Neural cell (in vitro differentiated cells): ENCODE data around the gene C3orf33. TPM values are rescaled to one million over a fixed set of nuclear protein-coding genes. Genes with fewer than 3 reads are reported as not detected.
"Not testable (repeated sequence)": the region's sequence is repeated elsewhere in the genome, so short reads cannot be mapped to it uniquely, and the experiment has no call there.

ENCODE experiments used
- H2AFZ ChIP-seq: fragments of 200-600, 300-800 bp; sonication (generic), shearing (Covaris generic); 2 replicates; pipeline ENCODE4 v1.6.0; 2014; ENCODE audit warnings: low read depth, mild to moderate bottlenecking, antibody characterized with exemption, low read length, moderate library complexity
- H3F3A ChIP-seq: fragments of 200-600 bp; shearing (Covaris generic); 2 replicates; pipeline ENCODE4 v1.6.1; 2016; ENCODE audit warnings: mild to moderate bottlenecking, moderate library complexity, mixed read lengths, antibody characterized with exemption, low read length; ENCODE audit not compliant: insufficient read depth, poor library complexity, severe bottlenecking
- H3K27ac ChIP-seq: fragments of 200-600, 300-800 bp; sonication (generic), shearing (Covaris generic); 2 replicates; pipeline ENCODE4 v1.5.1; 2014; ENCODE audit warnings: mild to moderate bottlenecking, low read length, moderate library complexity
- H3K27me3 ChIP-seq: fragments of 300-800, 200-600 bp; sonication (generic), shearing (Covaris generic); 2 replicates; pipeline ENCODE4 v1.6.0; 2014; ENCODE audit warnings: mild to moderate bottlenecking, low read depth, low read length, moderate library complexity; ENCODE audit not compliant: insufficient read depth
- H3K36me3 ChIP-seq: fragments of 300-800, 200-600 bp; sonication (generic), shearing (Covaris generic); 2 replicates; pipeline ENCODE4 v1.5.1; 2014; ENCODE audit warnings: mild to moderate bottlenecking, antibody characterized with exemption, low read length, moderate library complexity; ENCODE audit not compliant: insufficient read depth
- H3K4me2 ChIP-seq: fragments of 300-800, 200-600 bp; sonication (generic), shearing (Covaris generic); 2 replicates; pipeline ENCODE4 v1.6.0; 2014; ENCODE audit warnings: mild to moderate bottlenecking, low read length
- H3K4me3 ChIP-seq: fragments of 300-800, 200-600 bp; sonication (generic), shearing (Covaris generic); 2 replicates; pipeline ENCODE4 v1.5.1; 2014; ENCODE audit warnings: mild to moderate bottlenecking, low read length, moderate library complexity
- H3K79me2 ChIP-seq: fragments of 200-600 bp; shearing (Covaris generic); replicated peaks from 2 replicates; pipeline ENCODE4 v1.6.0; 2014; ENCODE audit warnings: mild to moderate bottlenecking, low read length, moderate library complexity; ENCODE audit not compliant: insufficient read depth
- H3K9ac ChIP-seq: fragments of 300-800, 200-600 bp; sonication (generic), shearing (Covaris generic); 2 replicates; pipeline ENCODE4 v1.6.1; 2016; ENCODE audit warnings: mild to moderate bottlenecking, low read length, mixed read lengths
- H3K9me2 ChIP-seq: fragments of 200-600 bp; shearing (Covaris generic); 2 replicates; pipeline ENCODE4 v1.6.1; 2016; ENCODE audit warnings: mild to moderate bottlenecking, low read length, mixed read lengths; ENCODE audit not compliant: insufficient read depth
- H3K9me3 ChIP-seq: fragments of 200-600, 300-800 bp; sonication (generic), shearing (Covaris generic); 2 replicates; pipeline ENCODE4 v1.6.1; 2016; ENCODE audit warnings: mild to moderate bottlenecking, mixed run types, low read length, moderate library complexity, mixed read lengths
- H4K20me1 ChIP-seq: fragments of 200-600 bp; shearing (Covaris generic); 2 replicates; pipeline ENCODE4 v1.6.1; 2016; ENCODE audit warnings: mild to moderate bottlenecking, mixed run types; ENCODE audit not compliant: insufficient read depth
- EP300 ChIP-seq: fragments of 450-650 bp; conservative IDR thresholded peaks from 2 replicates; pipeline ENCODE4 v1.6.1; 2014; ENCODE audit warnings: antibody characterized with exemption, mild to moderate bottlenecking, moderate library complexity; ENCODE audit not compliant: poor library complexity, severe bottlenecking
- EZH2 ChIP-seq: fragments of 200-600, 300-800 bp; shearing (Covaris generic), sonication (generic); IDR thresholded peaks from 2 replicates; pipeline ENCODE4 v1.6.1; 2014; ENCODE audit warnings: antibody characterized with exemption, low read length, borderline replicate concordance, mild to moderate bottlenecking; ENCODE audit not compliant: insufficient read depth, poor library complexity, severe bottlenecking
- MXI1 ChIP-seq: fragments of 450-650 bp; conservative IDR thresholded peaks from 2 replicates; pipeline ENCODE4 v1.6.1; 2014; ENCODE audit warnings: antibody characterized with exemption, mild to moderate bottlenecking; ENCODE audit not compliant: poor library complexity, severe bottlenecking
- POLR2AphosphoS5 ChIP-seq: IDR thresholded peaks from 2 replicates; pipeline ENCODE4 v1.6.1; 2012
- RAD21 ChIP-seq: fragments of 450-650 bp; conservative IDR thresholded peaks from 2 replicates; pipeline ENCODE4 v1.6.1; 2014; ENCODE audit warnings: antibody characterized with exemption, mild to moderate bottlenecking, moderate library complexity
- SMC3 ChIP-seq: fragments of 450-650 bp; conservative IDR thresholded peaks from 2 replicates; pipeline ENCODE4 v1.6.1; 2014; ENCODE audit warnings: antibody characterized with exemption, mild to moderate bottlenecking, moderate library complexity; ENCODE audit not compliant: poor library complexity
- TAF1 ChIP-seq: IDR thresholded peaks from 2 replicates; pipeline ENCODE4 v1.6.1; 2012; ENCODE audit warnings: low read depth
- polyA plus RNA-seq: library from polyadenylated mRNA; depleted of rRNA; stranded (reverse); fragments of >200 nt; gene quantifications from 2 replicates; pipeline ENCODE4 v1.2.3, GENCODE V29; 2014
- TF ChIP-seq, protein P1 (sequence below): fragments of 450-650 bp; IDR thresholded peaks from 2 replicates; pipeline ENCODE4 v1.5.1; 2014; ENCODE audit warnings: antibody characterized with exemption, mild to moderate bottlenecking, moderate library complexity; ENCODE audit not compliant: poor library complexity, severe bottlenecking
- TF ChIP-seq, protein P2 (sequence below): IDR thresholded peaks from 2 replicates; pipeline ENCODE4 v1.6.1; 2012; ENCODE audit warnings: borderline replicate concordance

Gene C3orf33
- polyA plus RNA-seq, 1 donor from 2014 or later = 9.8 TPM

DNA sequence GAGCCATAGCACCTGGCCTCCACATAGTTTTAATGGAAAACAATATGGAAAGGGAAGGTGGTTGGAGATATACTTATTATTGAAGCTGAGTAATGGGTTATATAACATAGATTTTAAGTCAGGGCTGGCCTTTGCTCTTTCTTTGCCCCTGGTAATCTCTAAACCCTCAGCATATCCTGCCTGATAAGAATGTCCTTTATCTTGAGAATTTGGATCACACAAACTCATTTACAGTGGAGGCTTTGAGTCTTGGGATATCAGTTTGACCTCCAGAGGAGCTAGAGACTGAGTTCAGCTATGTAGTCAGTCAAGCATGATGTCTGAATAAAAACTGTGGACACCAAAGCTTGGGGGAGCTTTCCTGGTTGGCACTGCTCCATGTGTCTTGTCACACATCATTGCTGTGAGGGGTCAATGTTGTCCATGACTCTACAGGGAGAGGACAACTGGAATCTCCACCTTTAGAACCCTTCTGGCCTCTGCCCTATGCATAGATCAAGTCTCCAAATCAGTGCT, 9.0 kb upstream of the C3orf33 start:
- TF ChIP-seq SMC3 = no peak
- TF ChIP-seq POLR2AphosphoS5 = no peak
- TF ChIP-seq RAD21 = no peak
- TF ChIP-seq EZH2 = no peak
- TF ChIP-seq TAF1 = no peak
- TF ChIP-seq MXI1 = no peak
- no peak for TF ChIP-seq EP300
- TF ChIP-seq, protein P1, sequence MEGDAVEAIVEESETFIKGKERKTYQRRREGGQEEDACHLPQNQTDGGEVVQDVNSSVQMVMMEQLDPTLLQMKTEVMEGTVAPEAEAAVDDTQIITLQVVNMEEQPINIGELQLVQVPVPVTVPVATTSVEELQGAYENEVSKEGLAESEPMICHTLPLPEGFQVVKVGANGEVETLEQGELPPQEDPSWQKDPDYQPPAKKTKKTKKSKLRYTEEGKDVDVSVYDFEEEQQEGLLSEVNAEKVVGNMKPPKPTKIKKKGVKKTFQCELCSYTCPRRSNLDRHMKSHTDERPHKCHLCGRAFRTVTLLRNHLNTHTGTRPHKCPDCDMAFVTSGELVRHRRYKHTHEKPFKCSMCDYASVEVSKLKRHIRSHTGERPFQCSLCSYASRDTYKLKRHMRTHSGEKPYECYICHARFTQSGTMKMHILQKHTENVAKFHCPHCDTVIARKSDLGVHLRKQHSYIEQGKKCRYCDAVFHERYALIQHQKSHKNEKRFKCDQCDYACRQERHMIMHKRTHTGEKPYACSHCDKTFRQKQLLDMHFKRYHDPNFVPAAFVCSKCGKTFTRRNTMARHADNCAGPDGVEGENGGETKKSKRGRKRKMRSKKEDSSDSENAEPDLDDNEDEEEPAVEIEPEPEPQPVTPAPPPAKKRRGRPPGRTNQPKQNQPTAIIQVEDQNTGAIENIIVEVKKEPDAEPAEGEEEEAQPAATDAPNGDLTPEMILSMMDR = no peak
- TF ChIP-seq, protein P2, sequence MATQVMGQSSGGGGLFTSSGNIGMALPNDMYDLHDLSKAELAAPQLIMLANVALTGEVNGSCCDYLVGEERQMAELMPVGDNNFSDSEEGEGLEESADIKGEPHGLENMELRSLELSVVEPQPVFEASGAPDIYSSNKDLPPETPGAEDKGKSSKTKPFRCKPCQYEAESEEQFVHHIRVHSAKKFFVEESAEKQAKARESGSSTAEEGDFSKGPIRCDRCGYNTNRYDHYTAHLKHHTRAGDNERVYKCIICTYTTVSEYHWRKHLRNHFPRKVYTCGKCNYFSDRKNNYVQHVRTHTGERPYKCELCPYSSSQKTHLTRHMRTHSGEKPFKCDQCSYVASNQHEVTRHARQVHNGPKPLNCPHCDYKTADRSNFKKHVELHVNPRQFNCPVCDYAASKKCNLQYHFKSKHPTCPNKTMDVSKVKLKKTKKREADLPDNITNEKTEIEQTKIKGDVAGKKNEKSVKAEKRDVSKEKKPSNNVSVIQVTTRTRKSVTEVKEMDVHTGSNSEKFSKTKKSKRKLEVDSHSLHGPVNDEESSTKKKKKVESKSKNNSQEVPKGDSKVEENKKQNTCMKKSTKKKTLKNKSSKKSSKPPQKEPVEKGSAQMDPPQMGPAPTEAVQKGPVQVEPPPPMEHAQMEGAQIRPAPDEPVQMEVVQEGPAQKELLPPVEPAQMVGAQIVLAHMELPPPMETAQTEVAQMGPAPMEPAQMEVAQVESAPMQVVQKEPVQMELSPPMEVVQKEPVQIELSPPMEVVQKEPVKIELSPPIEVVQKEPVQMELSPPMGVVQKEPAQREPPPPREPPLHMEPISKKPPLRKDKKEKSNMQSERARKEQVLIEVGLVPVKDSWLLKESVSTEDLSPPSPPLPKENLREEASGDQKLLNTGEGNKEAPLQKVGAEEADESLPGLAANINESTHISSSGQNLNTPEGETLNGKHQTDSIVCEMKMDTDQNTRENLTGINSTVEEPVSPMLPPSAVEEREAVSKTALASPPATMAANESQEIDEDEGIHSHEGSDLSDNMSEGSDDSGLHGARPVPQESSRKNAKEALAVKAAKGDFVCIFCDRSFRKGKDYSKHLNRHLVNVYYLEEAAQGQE = no peak
- no peak overlapping the region for H3K4me2 ChIP-seq
- H3F3A ChIP-seq = no peaks in the 10 kb centered on the region
- no peak overlapping the region for H3K9ac ChIP-seq
- H3K27me3 ChIP-seq = no peaks in the 10 kb centered on the region
- H4K20me1 ChIP-seq = no peaks in the 10 kb centered on the region
- no peaks in the 10 kb centered on the region for H3K9me2 ChIP-seq
- H3K4me3 ChIP-seq = no peak overlapping the region
- H3K36me3 ChIP-seq = no peaks in the 10 kb centered on the region
- H3K27ac ChIP-seq = no peak overlapping the region
- no peaks in the 10 kb centered on the region for H3K9me3 ChIP-seq
- no peak overlapping the region for H2AFZ ChIP-seq
- H3K79me2 ChIP-seq = no peaks in the 10 kb centered on the region

DNA sequence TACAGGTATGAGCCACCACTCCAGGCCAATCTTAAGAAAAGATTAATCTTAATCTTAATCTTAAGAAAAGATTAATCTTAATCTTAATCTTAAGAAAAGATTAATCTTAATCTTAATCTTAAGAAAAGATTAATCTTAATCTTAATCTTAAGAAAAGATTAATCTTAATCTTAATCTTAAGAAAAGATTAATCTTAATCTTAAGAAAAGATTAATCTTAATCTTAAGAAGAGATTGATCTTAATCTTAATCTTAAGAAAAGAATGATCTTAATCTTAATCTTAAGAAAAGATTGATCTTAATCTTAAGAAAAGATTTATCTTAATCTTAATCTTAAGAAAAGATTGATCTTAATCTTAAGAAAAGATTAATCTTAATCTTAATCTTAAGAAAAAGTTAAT, 7.1 kb upstream of the C3orf33 start:
- H3K27me3 ChIP-seq, H3K4me3 ChIP-seq, H3K27ac ChIP-seq, H3K9me2 ChIP-seq, H3K9me3 ChIP-seq, H3K79me2 ChIP-seq, H3K4me2 ChIP-seq, H3F3A ChIP-seq, H2AFZ ChIP-seq, H4K20me1 ChIP-seq, H3K9ac ChIP-seq, H3K36me3 ChIP-seq: not testable (repeated sequence)

DNA sequence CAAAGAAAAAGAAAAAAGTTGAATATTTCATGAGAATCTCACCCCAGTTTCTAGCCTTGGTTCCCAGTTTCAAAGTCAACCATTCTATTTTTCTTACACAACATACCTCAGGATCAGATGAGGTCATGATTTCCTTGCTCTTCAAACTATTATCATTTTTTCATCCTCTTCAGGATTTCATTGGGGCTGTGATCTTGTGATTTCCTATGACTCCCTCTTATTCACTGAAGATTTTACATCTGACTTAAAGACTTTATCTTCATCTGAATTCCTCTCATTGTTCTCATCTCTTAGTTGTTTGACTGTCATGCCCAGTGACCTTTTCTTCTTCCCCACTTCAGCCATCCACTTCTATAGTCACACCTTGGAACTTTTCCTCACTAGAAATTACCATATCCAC, 3.1 kb upstream of the C3orf33 start:
- Histone ChIP-seq H2AFZ (no peak overlapping the region), H3F3A (no peaks in the 10 kb centered on the region), H4K20me1 (no peaks in the 10 kb centered on the region), H3K4me2 (no peak overlapping the region), H3K9me2 (no peaks in the 10 kb centered on the region), H3K36me3 (no peaks in the 10 kb centered on the region), H3K4me3 (no peak overlapping the region), H3K27me3 (no peaks in the 10 kb centered on the region), H3K27ac (no peak overlapping the region), H3K9ac (no peak overlapping the region), H3K79me2 (no peaks in the 10 kb centered on the region), H3K9me3 (no peaks in the 10 kb centered on the region)
- TF ChIP-seq, protein P1 = no peak
- TF ChIP-seq SMC3 = no peak
- no peak for TF ChIP-seq MXI1
- no peak for TF ChIP-seq EP300
- TF ChIP-seq, protein P2 = no peak
